Breast epithelium (tissue), 3 donors: Measurements from ENCODE around the gene PSMB1.

Source experiments
- POLR2AphosphoS5 ChIP-seq, 3 donors: sonication (generic); formaldehyde crosslinking; IDR thresholded peaks; one replicate each; pipeline ENCODE4 v1.6.1; 2017; ENCODE audit warnings: antibody characterized with exemption in 3 of 3
- TF ChIP-seq, protein P1 (sequence below), 3 donors: fragments of 450-650 bp; IDR thresholded peaks; one replicate each; pipeline ENCODE4 v1.5.1; 2016 to 2017; ENCODE audit warnings: antibody characterized with exemption in 3 of 3, mild to moderate bottlenecking in 3 of 3, moderate library complexity in 3 of 3

GRCh38 chr6:170497841-170498301 lies 55.2 kb downstream of the PSMB1 start:
- TF ChIP-seq, protein P1, sequence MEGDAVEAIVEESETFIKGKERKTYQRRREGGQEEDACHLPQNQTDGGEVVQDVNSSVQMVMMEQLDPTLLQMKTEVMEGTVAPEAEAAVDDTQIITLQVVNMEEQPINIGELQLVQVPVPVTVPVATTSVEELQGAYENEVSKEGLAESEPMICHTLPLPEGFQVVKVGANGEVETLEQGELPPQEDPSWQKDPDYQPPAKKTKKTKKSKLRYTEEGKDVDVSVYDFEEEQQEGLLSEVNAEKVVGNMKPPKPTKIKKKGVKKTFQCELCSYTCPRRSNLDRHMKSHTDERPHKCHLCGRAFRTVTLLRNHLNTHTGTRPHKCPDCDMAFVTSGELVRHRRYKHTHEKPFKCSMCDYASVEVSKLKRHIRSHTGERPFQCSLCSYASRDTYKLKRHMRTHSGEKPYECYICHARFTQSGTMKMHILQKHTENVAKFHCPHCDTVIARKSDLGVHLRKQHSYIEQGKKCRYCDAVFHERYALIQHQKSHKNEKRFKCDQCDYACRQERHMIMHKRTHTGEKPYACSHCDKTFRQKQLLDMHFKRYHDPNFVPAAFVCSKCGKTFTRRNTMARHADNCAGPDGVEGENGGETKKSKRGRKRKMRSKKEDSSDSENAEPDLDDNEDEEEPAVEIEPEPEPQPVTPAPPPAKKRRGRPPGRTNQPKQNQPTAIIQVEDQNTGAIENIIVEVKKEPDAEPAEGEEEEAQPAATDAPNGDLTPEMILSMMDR (IDR thresholded peaks at IDR 0.05), result no peak
- TF ChIP-seq POLR2AphosphoS5 (IDR thresholded peaks at IDR 0.05), result no peak
